NCI-H524 (cell line): ENCODE data around the gene DSCAM.
"Not testable (repeated sequence)": the region's sequence is repeated elsewhere in the genome, so short reads cannot be mapped to it uniquely, and the experiment has no call there.

Source experiments
- DNase-seq, 2 experiments: peaks; one replicate each; lab custom pipeline; 2025; lab: John Stamatoyannopoulos, UW

Gene DSCAM

GRCh38 chr21:40182491-40182890 is 664.5 kb downstream of the DSCAM start:
- DNase-seq = not testable (repeated sequence)

GRCh38 chr21:40179166-40179565 is 667.8 kb downstream of the DSCAM start:
- DNase-seq = no peak

GRCh38 chr21:40178726-40179125 is 668.2 kb downstream of the DSCAM start:
- no peak for DNase-seq

- DNase-seq = no peak
These were observed 669.0 kb downstream of the DSCAM start for GRCh38 chr21:40177979-40178378.

GRCh38 chr21:40176724-40177123 is 670.2 kb downstream of the DSCAM start:
- peak; percentile 22 to 80 for DNase-seq

GRCh38 chr21:40173816-40174215 is 673.1 kb downstream of the DSCAM start:
- no peak for DNase-seq

GRCh38 chr21:40169971-40170370 is 677.0 kb downstream of the DSCAM start:
- DNase-seq = no peak

- DNase-seq = no peak
These were observed 680.6 kb downstream of the DSCAM start for GRCh38 chr21:40166291-40166843.

- DNase-seq = no peak
These were observed 681.2 kb downstream of the DSCAM start for GRCh38 chr21:40165773-40166070.

- no peak for DNase-seq
These were observed 681.8 kb downstream of the DSCAM start for GRCh38 chr21:40164905-40165772.

GRCh38 chr21:40162075-40162474 is 684.9 kb downstream of the DSCAM start:
- no peak for DNase-seq

- no peak for DNase-seq
These were observed 686.0 kb downstream of the DSCAM start for GRCh38 chr21:40160911-40161310.

- no peak for DNase-seq
These were observed 688.6 kb downstream of the DSCAM start for GRCh38 chr21:40158366-40158765.

GRCh38 chr21:40155563-40155962 is 691.4 kb downstream of the DSCAM start:
- DNase-seq = no peak

- no peak for DNase-seq
These were observed 693.6 kb downstream of the DSCAM start for GRCh38 chr21:40153351-40153750.

- no peak for DNase-seq
These were observed 694.5 kb downstream of the DSCAM start for GRCh38 chr21:40152476-40152875.

GRCh38 chr21:40151611-40152010 is 695.3 kb downstream of the DSCAM start:
- DNase-seq = no peak

- peak in 1 of 2 experiments; percentile 30 for DNase-seq
These were observed 700.6 kb downstream of the DSCAM start for GRCh38 chr21:40146216-40146837.

GRCh38 chr21:40143822-40144525 is 703.0 kb downstream of the DSCAM start:
- DNase-seq = peak; percentile 13 to 54

- no peak for DNase-seq
These were observed 705.3 kb downstream of the DSCAM start for GRCh38 chr21:40141621-40142020.

GRCh38 chr21:40140675-40141074 is 706.3 kb downstream of the DSCAM start:
- DNase-seq = no peak

GRCh38 chr21:40139636-40140035 is 707.3 kb downstream of the DSCAM start:
- DNase-seq = no peak

GRCh38 chr21:40136571-40136970 is 710.4 kb downstream of the DSCAM start:
- DNase-seq = no peak
